ENCODE data around the gene CHI3L1. TPM values are rescaled to one million over a fixed set of nuclear protein-coding genes. Genes with fewer than 3 reads are reported as not detected.

Gene CHI3L1
- total RNA-seq, 2 donors from 2014 or later: 0.85 to 9.4 TPM

GRCh38 chr1:203140743-203141520 lies 45.6 kb downstream of the CHI3L1 start:
- peak overlapping the region; percentile 3 to 46 for H3K27ac ChIP-seq
- no peak for TF ChIP-seq CTCF (IDR thresholded peaks at IDR 0.05)

GRCh38 chr1:203139976-203140475 lies 46.5 kb downstream of the CHI3L1 start:
- peak overlapping the region in 1 of 2 donors; percentile 46 for H3K27ac ChIP-seq
- no peaks in the 10 kb centered on the region for H3K9me3 ChIP-seq
- no peak for DNase-seq (ENCODE audit: low spot score)
- TF ChIP-seq CTCF (IDR thresholded peaks at IDR 0.05): no peak
- no peak overlapping the region for H3K4me3 ChIP-seq
- no peaks in the 10 kb centered on the region for H3K27me3 ChIP-seq
- no peaks in the 10 kb centered on the region for H3K36me3 ChIP-seq
- peaks cover 0 to 20% of the 10 kb centered on the region in 2 donors for H3K4me1 ChIP-seq

More at GRCh38 chr1:203140743-203141520, 45.6 kb downstream of the CHI3L1 start:
- Histone ChIP-seq H3K27me3 (no peaks in the 10 kb centered on the region), H3K9me3 (no peaks in the 10 kb centered on the region), H3K4me1 (peaks cover 0 to 20% of the 10 kb centered on the region in 2 donors), H3K4me3 (no peak overlapping the region), H3K36me3 (no peaks in the 10 kb centered on the region)
- DNase-seq (ENCODE audit: low spot score): no peak

DNA sequence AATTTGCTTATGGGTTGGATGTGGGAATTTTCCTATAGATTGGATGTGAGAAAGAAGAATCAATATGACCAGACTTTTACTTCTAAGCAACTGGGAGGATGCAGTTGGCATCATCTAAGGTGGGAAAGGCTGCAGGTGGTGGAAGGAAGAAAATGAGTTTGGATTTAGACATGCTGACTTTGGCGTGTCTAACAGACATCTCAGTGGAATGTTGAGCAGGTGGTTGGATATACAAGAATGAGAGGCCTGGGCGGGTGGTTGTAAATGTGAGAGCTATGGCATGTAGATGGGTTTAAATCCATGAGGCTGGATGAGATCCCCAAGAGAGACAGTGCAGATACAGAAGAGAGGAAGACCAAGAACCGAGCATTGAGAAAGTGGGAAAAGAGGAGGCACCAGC lies 48.4 kb downstream of the CHI3L1 start:
- no peak overlapping the region for H3K27ac ChIP-seq
- H3K4me1 ChIP-seq: peaks cover 0 to 27% of the 10 kb centered on the region in 2 donors
- DNase-seq (ENCODE audit: low spot score): no peak
- no peaks in the 10 kb centered on the region for H3K9me3 ChIP-seq
- no peak for TF ChIP-seq CTCF (IDR thresholded peaks at IDR 0.05)
- H3K4me3 ChIP-seq: no peak overlapping the region
- no peaks in the 10 kb centered on the region for H3K36me3 ChIP-seq
- no peaks in the 10 kb centered on the region for H3K27me3 ChIP-seq

- TF ChIP-seq CTCF (IDR thresholded peaks at IDR 0.05): no peak
- H3K36me3 ChIP-seq: no peaks in the 10 kb centered on the region
- H3K27me3 ChIP-seq: no peaks in the 10 kb centered on the region
- peaks cover 0 to 30% of the 10 kb centered on the region in 2 donors for H3K4me1 ChIP-seq
- H3K4me3 ChIP-seq: no peak overlapping the region
- no peaks in the 10 kb centered on the region for H3K9me3 ChIP-seq
- DNase-seq (ENCODE audit: low spot score): no peak
- H3K27ac ChIP-seq: no peak overlapping the region
Observed at GRCh38 chr1:203137324-203137723, 49.2 kb downstream of the CHI3L1 start.

- no peak overlapping the region for H3K4me3 ChIP-seq
- H3K4me1 ChIP-seq: peaks cover 0 to 38% of the 10 kb centered on the region in 2 donors
- no peak for TF ChIP-seq CTCF (IDR thresholded peaks at IDR 0.05)
- H3K9me3 ChIP-seq: no peaks in the 10 kb centered on the region
- no peak overlapping the region for H3K27ac ChIP-seq
- DNase-seq (ENCODE audit: low spot score): no peak
- no peaks in the 10 kb centered on the region for H3K36me3 ChIP-seq
- no peaks in the 10 kb centered on the region for H3K27me3 ChIP-seq
Observed at GRCh38 chr1:203136409-203137042, 50.0 kb downstream of the CHI3L1 start.
